NCI-H2029 treated with DMSO at 0.1 percent for 48 hours (cell line): ENCODE data around the gene RAB4A.

ENCODE experiments used
- DNase-seq: peaks from one replicate; lab custom pipeline; 2025; lab: John Stamatoyannopoulos, UW

RAB4A gene

GRCh38 chr1:229244091-229244490 lies 26.8 kb upstream of the RAB4A start:
- DNase-seq: no peak

GRCh38 chr1:229247871-229248270 lies 23.0 kb upstream of the RAB4A start:
- no peak for DNase-seq

- no peak for DNase-seq
Measured at GRCh38 chr1:229248821-229249817, 21.8 kb upstream of the RAB4A start.

GRCh38 chr1:229249854-229250644 lies 20.9 kb upstream of the RAB4A start:
- DNase-seq: no peak

GRCh38 chr1:229251185-229251584 lies 19.7 kb upstream of the RAB4A start:
- DNase-seq: no peak

GRCh38 chr1:229252228-229252984 lies 18.5 kb upstream of the RAB4A start:
- DNase-seq: no peak

- DNase-seq: no peak
Measured at GRCh38 chr1:229253151-229253974, 17.5 kb upstream of the RAB4A start.

GRCh38 chr1:229254910-229255541 lies 15.9 kb upstream of the RAB4A start:
- peak; percentile 10 for DNase-seq

- DNase-seq: peak; percentile 31
Measured at GRCh38 chr1:229258031-229258756, 12.7 kb upstream of the RAB4A start.

GRCh38 chr1:229258757-229259060 lies 12.2 kb upstream of the RAB4A start:
- DNase-seq: no peak

GRCh38 chr1:229260297-229260696 lies 10.6 kb upstream of the RAB4A start:
- no peak for DNase-seq

GRCh38 chr1:229262239-229262638 lies 8.7 kb upstream of the RAB4A start:
- DNase-seq: no peak

- no peak for DNase-seq
Measured at GRCh38 chr1:229263254-229263653, 7.7 kb upstream of the RAB4A start.

- DNase-seq: no peak
Measured at GRCh38 chr1:229264068-229264467, 6.8 kb upstream of the RAB4A start.

- DNase-seq: no peak
Measured at GRCh38 chr1:229264487-229264886, 6.4 kb upstream of the RAB4A start.

GRCh38 chr1:229266274-229266673 lies 4.6 kb upstream of the RAB4A start:
- DNase-seq: no peak

GRCh38 chr1:229266832-229267500 lies 3.9 kb upstream of the RAB4A start:
- no peak for DNase-seq

- no peak for DNase-seq
Measured at GRCh38 chr1:229268505-229268904, 2.4 kb upstream of the RAB4A start.

GRCh38 chr1:229271448-229272159 lies 693 bp downstream of the RAB4A start:
- DNase-seq: peak; percentile 9
